Activated T-cell treated with anti-CD3 and anti-CD28 coated beads for 48 hours (primary cell): Measurements from ENCODE around the gene IFNK.
"Not testable (repeated sequence)": the region's sequence is repeated elsewhere in the genome, so short reads cannot be mapped to it uniquely, and the experiment has no call there.

Source experiments
- DNase-seq: peaks from one replicate; pipeline ENCODE4 v3.0.0-alpha.2; 2020; ENCODE audit warnings: low read depth

Gene IFNK, protein sequence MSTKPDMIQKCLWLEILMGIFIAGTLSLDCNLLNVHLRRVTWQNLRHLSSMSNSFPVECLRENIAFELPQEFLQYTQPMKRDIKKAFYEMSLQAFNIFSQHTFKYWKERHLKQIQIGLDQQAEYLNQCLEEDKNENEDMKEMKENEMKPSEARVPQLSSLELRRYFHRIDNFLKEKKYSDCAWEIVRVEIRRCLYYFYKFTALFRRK

DNA sequence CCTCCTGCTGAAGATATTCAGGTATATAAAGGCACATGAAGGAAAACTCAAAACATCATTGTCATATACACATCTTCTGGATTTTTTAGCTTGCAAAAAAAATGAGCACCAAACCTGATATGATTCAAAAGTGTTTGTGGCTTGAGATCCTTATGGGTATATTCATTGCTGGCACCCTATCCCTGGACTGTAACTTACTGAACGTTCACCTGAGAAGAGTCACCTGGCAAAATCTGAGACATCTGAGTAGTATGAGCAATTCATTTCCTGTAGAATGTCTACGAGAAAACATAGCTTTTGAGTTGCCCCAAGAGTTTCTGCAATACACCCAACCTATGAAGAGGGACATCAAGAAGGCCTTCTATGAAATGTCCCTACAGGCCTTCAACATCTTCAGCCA lies at the start of gene IFNK:
TSS of gene IFNK (plus strand) at position 55 of the 400 bp plus-strand sequence. CDS start at position 102, 47 bp downstream.
- no peak for DNase-seq

DNA sequence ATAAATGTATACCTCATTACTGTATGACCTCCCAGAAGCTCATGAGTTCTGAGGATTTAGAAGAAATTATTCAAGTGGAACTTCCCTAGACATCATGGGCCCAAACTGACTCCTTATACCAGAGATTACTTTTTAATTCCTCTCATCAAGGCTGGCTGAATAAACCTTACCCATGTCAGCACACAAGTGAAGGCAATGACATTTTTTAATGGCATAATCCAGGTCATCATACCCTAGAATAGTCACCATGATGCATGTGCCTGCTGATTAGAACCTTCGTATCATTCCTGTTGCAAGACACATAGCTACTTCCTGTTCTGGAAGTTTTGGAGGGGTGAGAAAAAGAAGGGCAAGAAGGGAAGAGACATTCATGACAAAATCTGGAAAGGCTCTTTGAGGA lies 49.8 kb upstream of the IFNK start:
- DNase-seq = no peak

DNA sequence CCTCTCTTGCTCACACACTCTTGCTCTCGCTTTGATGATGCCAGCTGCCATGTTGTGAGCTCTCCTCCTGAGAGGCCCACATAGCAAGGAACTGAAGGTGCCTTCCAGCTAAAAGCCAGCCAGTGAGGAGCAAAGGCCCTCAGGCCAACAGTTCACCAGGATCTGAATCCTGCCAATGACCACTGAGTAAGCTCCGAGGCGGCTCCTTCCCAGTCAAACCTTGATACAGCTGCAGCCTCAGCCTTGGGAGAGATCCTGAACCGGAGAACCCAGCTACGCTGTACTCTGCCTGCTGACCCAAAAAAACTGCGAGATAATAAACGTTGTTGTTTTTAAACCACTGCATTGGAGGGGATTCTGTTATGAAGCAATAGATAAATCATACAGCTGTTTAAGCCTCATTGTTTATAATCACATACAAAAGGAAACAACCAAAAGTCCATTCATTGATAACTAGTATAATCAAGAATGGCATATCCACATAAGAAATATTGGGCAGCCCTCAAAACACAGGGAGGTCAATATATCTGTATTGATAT lies 49.0 kb upstream of the IFNK start:
- DNase-seq = no peak

DNA sequence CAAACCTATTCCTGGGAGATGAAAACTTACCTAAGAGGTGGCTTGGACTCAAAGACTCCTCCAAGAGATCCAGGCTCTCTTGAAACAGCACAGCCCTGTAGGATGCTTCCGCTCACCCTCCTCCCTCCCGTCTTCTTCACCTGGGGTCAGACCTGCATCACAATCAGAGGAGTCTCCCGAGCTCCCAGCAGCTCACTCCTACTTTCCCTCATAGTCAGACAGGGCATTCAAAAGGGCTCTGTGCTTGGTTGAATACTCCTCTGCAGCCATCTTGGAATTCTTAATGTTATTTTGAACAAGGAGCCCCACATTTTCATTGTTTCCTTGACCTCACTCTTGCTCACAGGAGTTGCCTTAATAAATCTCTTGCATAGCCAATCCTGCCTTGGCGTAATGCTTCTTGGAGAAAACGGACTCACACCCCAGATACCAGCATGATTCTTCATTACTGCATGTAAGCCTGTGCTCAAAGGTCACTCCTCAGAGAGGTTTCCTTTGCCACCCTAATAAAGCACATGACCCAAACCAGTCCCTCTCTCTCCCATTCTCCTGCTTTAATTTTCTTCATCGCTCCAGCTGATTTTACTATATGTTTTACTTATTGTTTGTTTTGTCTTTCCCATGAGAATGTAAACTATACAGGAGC lies 47.1 kb upstream of the IFNK start:
- no peak for DNase-seq

DNA sequence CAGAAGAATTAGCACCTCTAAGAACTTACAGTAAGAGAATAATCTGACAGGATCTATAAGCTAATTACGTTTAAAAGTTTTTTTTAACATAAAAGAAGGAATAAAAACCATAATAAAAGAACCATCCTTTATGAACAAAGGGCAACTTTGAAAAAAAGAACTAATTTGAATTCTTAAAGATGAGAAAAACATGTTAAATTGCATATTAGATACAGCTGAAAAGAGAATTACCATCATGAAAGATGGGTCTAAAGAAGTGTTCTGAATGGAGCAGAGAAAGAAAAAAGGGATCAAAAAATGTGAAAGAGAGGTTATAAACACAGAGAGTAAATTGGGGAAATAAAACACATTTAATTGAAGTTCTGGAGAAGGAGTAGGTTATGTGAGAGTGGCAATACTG lies 45.8 kb upstream of the IFNK start:
- DNase-seq = no peak

DNA sequence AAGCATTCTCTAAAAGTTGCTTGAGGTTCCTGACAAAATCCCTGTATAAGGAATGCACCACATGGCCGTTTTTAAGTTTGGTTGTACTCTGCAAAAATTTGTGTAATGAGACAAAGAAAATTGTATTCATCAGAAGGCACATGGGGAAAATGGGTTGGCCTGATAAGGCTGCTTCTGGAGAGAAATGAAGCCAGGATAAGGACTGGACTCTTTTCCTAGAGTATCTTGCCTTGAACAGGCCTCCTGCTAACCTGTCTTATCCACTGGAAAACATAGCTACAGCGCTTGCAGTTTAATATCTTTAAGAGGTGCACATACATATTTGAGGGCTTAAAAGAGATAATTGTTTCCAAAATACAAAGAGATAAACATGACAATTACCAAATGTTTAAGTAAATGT lies 41.4 kb upstream of the IFNK start:
- DNase-seq = no peak

DNA sequence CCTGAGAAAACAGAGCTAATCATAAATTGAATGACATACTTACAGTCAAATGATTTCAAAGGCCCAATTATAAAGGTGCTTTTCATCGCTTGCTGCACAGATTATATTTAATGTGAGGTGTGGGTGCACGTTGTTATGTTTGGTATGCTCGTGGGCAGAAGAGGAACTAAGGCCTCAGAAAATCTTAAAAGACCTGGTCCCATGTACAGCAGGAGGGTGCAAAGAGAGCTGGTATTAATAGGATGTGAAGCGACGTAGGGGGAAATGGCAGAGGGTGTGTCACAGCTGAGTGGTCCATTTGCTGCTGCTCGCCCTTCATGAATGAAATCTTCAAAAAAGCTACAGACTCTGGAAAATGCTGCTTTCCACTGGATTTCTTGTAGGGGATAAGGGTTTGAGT lies 40.5 kb upstream of the IFNK start:
- DNase-seq = no peak

DNA sequence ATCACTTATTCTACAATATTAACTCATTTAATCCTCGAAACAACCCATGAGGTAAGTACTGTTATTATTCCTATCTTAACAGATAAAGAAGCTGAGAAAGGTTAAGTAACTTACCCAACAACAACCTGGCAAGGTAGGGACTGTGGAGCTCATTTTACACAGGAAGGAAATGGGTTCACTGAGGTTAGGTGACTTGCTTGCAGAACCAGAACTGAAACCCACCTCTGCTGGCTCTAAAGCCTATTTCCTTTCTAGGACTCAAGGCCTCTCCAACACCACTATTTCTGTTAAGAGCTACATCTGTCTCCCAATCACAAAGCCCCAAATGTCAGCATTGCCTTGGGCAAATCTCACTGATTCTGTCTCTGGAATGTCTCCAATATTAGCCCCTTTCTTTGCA lies 38.9 kb upstream of the IFNK start:
- DNase-seq = no peak

DNA sequence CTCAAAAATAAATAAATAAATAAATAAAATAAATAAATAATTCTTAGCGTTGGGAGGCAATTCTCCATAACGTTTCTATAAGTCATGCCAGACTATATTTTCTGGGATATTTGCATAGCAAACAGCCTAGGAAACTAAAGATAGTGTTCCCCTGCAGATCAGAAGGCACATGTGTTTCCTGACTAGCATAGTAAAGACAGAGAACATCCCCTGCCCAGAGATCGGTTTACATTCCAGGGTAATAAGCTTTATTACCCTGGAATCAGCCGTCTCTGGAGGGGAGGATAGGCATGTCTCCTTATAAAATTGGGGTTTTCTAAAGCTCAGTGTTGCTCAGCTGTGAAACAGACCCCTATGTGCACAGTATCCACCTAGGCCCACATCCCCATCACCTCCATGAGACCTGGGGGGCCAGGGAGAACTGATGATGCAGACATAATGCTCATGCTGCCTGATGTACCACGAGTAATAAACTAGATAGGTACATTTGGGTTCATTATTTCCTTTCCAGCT lies 36.9 kb upstream of the IFNK start:
- DNase-seq = no peak

DNA sequence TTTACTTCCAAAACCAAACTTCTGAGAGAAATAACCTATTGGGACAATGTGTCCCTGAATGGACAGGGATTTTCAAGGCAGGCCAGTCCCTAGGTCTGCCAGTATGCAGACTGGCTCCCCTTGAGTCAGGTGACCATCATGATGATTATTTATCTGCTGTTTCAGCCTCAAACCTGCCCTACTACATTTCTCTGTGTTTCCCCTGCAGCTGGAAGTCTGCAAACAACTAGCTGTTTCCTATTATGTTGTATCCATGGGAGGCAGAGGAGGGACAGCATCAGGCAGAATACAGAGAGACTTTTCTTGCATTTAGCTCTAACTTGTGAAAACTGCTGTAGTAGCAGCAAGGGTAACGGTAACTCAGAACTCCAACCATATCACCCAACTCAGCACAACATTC lies 36.2 kb upstream of the IFNK start:
- DNase-seq = no peak

DNA sequence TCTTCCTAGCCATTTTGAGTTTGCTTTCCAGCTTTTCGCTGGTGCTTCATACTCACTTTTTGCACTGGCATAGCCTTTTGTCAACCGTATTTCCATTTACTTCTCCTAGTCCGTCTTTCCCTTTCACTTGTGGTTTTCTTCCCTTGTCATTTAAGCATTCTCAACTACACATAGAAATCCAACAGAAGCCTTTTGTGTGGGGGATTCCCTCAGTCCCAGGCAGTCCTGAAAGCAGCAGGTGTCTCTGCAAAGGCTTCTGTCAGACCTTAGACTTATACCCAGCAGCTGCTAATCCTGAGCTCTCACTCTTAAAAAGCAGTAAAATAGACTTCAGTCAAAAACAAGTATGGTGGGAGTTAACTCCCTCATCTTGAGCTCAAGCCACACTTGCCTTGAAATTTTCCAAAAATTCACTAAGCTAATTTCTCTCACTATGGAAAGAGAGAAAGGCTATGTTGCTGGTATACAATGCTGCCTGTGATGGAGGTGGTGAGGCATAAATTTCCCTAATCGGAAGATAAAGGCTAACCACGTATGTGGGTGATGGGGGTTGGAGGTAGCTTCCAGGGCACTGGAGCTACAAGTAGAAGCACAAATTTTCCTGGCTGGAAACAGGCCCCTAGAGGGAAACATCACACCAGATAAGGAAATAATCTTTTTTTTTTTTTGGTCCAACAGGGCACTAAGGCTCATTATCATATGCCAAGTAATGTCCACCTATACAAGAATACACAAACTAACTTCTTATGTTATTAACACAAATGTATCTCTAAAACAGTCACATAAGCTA lies 34.8 kb upstream of the IFNK start:
- DNase-seq = no peak

DNA sequence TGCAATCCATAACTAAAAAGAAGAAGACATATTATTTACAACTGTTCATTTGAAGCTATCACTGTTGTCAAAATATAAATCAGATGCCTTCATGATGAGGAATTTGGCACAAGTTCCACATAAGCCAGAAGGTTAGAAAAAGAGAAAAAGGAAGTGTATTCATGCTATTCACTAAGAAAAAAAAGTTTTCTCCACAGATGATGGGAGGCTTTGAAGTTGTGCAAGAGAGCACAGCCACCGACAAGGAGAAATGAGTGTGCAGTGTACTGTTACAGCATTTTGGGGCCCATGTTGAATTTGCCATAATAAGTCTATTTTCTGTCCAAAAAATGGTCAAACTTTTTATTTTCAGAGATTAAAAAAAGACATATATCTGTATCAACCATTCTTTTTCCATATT lies 32.9 kb upstream of the IFNK start:
- DNase-seq = no peak

DNA sequence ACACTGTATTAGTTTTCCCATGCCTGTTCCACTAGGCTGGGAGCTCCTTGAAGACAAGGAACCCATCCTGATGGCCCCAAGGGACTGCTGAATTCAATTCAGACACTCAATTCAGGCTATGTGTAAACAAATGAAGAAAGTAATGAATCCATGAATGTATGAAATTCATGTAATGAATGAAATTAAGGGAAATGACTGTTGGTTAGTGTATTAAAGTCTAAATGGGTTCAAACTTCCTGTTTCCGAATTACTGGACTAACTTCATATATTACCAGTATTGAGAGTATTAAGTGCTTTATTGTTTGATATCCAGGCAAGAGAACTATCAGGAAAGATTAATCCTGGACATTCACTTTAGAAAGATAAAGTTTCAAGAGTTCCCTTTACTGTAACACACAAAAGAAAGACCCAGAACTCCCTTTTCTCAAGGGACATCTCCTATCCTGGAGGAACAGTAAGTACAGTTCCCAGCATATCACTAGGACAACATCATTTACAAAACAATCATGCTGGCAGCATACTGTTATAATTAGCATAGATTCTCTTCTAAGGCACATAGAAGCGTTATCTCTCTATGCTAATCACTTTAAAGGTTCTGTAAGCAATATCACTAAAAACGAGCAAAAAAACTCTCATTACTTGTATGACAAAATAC lies 28.5 kb upstream of the IFNK start:
- no peak for DNase-seq

DNA sequence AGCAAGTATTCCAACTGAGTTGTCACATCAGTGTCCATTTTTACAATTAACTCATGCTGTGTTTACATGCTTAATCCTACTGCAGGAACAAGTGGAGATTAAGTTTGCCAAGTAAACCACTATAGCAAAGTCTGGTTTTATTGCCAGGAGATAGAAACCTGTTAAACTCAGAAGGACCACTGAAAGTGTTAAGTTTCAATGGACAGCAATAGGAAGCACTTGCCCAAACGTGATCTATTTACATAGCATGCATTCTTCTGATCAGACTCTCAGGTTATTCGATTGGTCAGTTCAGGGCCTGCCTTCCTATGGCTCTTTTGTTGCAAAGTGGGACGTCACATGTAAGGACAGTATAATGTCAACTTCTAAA lies 28.0 kb upstream of the IFNK start:
- no peak for DNase-seq

DNA sequence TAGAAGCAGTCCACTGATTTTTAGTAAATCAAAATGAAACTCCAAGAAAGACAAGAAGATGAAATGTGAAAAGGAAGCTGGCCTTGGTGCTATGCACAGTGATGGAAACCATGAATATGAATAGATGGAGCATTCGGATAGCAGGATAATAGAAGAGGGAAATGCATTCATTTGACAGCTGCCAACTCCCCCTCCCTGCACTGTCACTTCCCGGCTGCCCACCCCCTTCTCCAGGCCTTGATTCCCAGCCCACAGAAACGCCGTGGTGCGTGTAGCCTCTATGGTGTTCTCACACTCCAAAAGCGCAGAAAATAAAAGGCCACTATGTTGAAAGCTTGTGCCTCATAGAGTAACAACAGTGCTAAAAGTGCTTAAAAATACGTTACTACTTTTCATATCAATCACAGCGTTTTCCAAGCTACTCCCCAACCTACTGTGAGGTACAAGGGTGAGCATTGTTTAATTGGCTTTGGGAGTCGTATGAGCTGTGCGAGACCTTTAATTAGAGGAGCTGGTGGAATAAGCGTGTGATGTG lies 26.1 kb upstream of the IFNK start:
- DNase-seq = no peak

DNA sequence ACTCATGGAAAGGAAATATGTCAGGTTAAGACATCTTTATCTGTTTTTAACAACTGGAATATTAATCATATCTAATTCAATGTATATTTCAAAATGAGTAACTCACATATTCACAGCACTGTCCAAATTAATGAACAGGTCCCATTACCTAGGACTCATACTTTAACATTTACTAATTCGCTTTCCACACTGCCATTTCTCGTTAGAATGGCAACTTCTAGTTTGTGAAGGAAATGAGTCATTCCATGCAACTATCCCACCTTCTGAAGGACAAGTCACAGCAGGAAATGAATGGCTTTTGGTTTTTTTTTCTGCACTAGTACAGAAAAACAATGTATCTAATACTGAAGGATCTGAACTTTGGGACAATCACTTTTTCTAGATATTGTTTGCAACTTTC lies 24.6 kb upstream of the IFNK start:
- no peak for DNase-seq

DNA sequence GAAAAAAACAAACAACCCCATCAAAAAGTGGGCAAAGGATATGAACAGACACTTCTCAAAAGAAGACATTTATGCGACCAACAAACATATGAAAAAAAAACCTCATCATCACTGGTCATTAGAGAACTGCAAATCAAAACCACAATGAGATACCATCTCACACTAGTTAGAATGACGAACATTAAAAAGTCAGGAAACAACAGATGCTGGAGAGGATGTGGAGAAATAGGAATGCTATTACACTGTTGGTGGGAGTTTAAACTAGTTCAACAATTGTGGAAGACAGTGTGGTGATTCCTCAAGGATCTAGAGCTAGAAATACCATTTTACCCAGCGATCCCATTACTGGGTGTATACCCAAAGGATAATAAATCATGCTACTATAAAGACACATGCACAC lies 23.2 kb upstream of the IFNK start:
- DNase-seq = not testable (repeated sequence)

DNA sequence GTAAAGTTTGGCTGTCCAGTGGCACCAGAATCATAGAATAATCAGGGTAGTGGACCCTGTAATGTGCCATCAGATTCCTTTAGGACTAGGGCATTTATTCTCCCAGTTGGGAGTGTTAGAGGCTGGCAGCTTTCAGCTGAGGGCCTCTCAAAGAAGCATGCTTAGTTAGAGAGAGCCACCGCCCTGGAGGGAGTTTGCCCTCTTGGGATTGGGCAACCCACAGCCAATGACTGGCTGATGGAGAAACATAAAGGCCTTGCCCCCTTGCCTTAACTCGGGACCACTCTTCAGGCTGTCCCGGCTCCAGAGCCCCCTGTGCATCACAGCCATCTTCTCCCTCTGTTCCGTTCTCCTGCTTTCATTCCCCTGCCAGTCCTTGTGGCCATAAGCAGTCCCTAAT lies 20.5 kb upstream of the IFNK start:
- DNase-seq = no peak

DNA sequence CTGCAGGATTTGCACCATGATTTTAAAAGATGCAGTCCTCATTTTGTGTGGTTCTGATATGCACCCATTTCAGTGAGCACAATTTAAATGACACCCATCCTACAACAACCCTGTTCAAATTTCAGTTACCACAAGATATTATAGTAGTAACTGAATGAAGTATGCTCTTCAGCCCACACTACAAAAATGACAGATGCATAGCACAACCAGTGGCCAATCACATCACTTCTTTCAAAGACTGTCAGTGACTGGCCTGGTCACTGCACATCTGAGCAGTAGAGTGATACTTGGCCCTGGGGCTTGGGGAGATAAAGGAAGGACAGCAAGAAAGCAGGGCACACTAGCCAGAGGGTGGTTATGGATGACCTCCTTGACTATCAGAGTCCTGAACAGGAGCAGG lies 19.8 kb upstream of the IFNK start:
- DNase-seq = no peak

DNA sequence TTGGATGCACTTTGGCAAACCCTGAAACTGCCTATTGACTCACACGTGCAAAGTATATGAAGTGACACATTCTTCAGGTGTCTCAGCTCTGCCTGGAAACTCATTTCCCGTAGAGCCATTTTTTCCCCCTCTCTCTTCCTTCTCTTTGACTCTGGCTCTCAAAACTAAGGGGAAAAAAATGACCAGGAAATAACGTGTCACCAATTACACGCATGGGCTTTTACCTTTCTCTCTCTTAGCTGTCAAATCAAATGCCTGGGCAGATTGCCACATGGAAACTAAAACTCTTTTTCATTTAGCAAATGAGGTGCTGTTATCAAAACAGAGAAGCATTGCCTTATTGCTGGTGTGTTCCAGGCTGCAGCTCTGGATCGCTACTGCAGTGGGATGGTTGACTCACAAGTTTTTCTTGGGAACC lies 18.3 kb upstream of the IFNK start:
- DNase-seq = no peak

DNA sequence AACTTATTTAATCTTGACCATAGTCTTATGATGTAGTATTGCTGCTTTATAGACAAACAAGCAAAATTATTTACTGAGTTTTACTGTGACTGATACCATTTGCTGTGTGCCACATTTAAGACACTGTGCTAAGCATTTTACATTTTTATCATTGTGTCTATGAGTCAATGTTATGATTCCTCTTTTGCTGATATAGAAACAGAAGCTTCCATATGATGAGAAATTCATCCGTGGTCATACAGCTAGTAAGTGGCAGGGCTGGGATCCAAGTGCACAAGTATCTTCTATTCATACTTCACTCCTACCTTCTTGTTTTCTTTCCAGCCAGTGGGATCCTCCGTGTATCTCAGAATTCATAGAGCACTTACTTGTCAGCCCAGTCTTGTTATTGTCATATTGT lies 17.1 kb upstream of the IFNK start:
- no peak for DNase-seq

DNA sequence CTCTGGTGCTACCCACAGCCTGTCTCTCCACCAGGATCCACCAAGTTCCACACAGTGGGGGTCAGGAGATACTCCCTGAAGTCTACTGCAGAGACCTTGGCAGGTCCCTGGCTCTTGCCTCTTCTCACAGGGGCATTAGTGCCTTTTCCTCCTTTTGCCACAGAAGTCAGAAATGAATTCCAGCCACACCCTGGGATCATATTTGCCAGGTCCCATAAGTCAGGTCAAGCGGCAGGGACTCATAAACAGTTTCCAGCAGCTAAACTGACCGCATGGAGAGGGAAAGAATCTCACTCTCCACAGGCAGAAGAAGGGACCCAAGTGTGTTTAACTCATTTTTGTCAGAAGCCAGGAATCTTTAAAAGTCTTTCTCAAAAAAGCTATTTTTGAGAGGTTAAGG lies 13.3 kb upstream of the IFNK start:
- no peak for DNase-seq
